Measurements from ENCODE around the gene EFCAB13.
"Not testable (repeated sequence)": the region's sequence is repeated elsewhere in the genome, so short reads cannot be mapped to it uniquely, and the experiment has no call there.

The EFCAB13 gene

DNA sequence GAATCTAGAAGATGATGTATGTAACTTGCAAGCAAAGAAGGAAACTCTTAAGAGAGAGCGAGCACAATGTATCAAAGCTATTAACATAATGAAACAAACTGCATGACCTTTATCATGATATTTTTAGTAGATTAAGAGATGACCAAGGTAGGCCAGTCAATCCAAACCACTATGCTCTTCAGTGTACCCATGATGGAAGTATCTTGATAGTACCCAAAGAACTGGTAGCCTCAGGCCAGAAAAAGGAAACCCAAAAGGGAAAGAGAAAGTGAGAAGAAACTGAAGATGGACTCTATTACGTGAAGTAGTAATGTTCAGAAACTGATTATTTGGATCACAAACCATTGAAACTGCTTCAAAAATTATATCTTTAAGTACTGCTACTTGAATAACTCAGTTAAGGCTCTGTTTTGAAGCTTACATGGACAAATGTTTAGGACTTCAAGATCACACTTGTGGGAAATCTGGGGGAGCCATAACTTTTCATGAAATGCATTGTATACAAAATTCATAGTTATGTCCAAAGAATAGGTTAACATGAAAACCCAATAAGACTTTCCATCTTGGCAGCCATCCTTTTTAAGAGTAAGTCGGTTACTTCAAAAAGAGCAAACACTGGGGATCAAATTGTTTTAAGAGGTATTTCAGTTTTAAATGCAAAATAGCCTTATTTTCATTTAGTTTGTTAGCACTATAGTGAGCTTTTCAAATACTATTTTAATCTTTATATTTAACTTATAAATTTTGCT is 102.3 kb downstream of the EFCAB13 start:
- not testable (repeated sequence) for DNase-seq (ENCODE audit: low read depth in 2 of 2)

DNA sequence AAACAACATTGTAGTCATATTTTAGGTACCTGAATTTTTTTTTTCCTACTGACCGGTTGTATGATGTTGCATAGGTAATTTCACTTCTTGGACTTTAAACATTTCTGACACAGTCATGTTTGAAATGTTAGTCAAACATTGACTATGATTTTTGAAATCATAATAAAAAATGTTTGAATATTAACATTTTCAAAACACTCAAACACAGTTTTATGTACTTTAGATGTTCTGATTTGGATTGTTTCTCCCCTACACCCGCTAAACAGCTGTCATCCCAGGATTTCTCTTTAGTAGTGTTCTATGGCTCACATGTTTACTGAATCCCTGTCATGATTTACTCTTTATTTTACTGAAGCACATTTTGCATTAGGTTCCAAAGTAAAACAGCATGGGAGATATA is 104.2 kb downstream of the EFCAB13 start:
- DNase-seq (ENCODE audit: low read depth in 2 of 2) = no peak

DNA sequence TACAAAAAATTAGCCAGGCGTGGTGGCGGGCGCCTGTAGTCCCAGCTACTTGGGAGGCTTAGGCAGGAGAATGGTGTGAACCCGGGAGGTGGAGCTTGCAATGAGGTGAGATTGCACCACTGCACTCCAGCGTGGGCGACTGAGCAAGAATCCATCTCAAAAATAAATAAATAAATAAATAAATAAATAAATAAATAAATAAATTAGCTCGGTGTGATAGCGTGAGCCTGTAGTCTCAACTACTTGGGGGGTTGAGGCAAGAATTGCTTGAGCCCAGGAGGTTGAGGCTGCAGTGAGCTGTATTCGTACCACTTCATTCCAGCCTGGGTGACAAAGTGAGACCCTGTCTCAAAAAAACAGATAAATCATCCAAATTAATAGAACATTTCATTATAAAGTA is 108.5 kb downstream of the EFCAB13 start:
- not testable (repeated sequence) for DNase-seq (ENCODE audit: low read depth in 2 of 2)

DNA sequence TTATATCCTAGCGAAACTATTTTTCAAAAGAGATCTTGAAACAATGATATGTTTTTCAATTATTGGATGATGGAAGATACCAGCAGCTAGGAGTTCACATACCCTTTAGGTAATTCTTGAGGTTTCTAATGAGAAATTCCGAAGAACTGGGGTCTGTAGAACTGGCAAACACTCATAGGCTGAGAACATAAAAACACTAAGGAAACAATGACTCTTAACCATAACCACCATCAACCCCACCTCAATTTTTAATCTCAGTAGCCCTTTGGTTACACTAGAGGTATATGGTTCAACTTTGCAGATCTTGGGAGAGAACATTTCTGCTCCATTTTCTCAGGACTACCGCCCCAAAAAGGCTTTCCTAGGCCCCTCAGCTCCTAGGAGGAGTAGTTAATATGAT is 141.4 kb downstream of the EFCAB13 start:
- DNase-seq (ENCODE audit: low read depth in 2 of 2) = no peak

DNA sequence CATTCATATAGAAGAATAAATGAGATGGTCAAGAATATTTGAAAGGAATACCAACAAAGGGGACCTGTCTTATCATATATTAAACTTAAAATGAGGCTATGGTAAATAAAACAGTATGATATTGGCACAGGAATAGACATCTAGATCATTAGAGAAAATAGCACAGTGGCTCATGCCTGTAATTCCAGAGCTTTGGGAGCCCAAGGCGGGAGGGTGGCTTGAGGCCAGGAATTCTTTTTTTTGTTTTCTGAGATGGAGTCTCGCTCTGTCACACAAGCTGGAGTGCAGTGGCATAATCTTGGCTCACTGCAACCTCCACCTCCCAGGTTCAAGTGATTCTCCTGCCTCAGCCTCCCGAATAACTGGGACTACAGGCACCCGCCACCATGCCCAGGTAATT is 143.2 kb downstream of the EFCAB13 start:
- DNase-seq (ENCODE audit: low read depth in 2 of 2) = not testable (repeated sequence)

DNA sequence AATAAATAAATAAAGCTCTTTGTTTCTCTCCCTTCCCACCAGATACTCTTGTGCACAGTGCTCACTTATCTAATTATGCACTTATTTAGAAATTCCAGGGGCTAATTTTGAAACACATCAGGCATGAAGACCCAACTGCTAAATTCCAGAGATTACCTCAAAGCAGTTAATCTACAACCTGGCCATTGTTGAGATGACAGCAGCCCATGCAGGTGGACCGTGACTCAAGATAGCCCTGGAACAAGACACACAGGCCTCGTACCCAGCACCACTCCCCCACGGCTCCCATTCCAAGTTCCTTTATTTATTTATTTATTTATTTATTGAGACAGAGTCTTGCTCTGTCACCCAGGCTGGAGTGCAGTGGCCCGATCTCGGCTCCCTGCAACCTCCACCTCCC is 147.1 kb downstream of the EFCAB13 start:
- no peak for DNase-seq (ENCODE audit: low read depth in 2 of 2)

DNA sequence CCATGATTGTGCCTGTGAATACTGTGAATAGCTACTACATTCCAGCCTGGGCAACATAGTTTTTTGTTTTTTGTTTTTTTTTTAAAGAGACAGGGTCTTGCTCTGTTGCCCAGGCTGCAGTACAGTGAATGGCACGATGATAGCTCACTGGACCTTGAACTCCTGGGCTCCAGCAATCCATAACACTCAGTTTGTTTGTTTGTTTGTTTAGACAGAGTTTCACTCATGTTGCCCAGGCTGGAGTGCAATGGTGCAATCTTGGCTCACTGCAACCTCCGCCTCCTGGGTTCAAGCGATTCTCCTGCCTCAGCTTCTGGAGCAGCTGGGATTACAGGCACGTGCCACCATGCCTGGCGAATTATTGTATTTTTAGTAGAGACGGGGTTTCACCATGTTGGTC is 148.3 kb downstream of the EFCAB13 start:
- not testable (repeated sequence) for DNase-seq (ENCODE audit: low read depth in 2 of 2)
